ENCODE measurements around the gene COL16A1.
A peak's percentile ranks its signal among the peaks of the same experiment; 100 is the strongest.

The COL16A1 gene

GRCh38 chr1:31681415-31681814, 22.4 kb downstream of the COL16A1 start:
- DNase-seq = no peak

- DNase-seq = no peak
Observed at GRCh38 chr1:31679676-31680230, 24.1 kb downstream of the COL16A1 start.

GRCh38 chr1:31679091-31679490, 24.7 kb downstream of the COL16A1 start:
- no peak for DNase-seq

- no peak for DNase-seq
Observed at GRCh38 chr1:31678681-31679080, 25.1 kb downstream of the COL16A1 start.

GRCh38 chr1:31677949-31678348, 25.9 kb downstream of the COL16A1 start:
- no peak for DNase-seq

GRCh38 chr1:31677401-31677800, 26.4 kb downstream of the COL16A1 start:
- no peak for DNase-seq

- no peak for DNase-seq
Observed at GRCh38 chr1:31675756-31676155, 28.1 kb downstream of the COL16A1 start.

- DNase-seq = no peak
Observed at GRCh38 chr1:31675161-31675560, 28.7 kb downstream of the COL16A1 start.

GRCh38 chr1:31674626-31675025, 29.2 kb downstream of the COL16A1 start:
- DNase-seq = no peak

- DNase-seq = no peak
Observed at GRCh38 chr1:31673433-31673832, 30.4 kb downstream of the COL16A1 start.

- no peak for DNase-seq
Observed at GRCh38 chr1:31672986-31673385, 30.8 kb downstream of the COL16A1 start.

GRCh38 chr1:31671561-31672201, 32.1 kb downstream of the COL16A1 start:
- DNase-seq = no peak

GRCh38 chr1:31671147-31671546, 32.7 kb downstream of the COL16A1 start:
- DNase-seq = no peak

- DNase-seq = no peak
Observed at GRCh38 chr1:31670593-31670964, 33.2 kb downstream of the COL16A1 start.

GRCh38 chr1:31669786-31670592, 33.8 kb downstream of the COL16A1 start:
- DNase-seq = peak; percentile 25

GRCh38 chr1:31669433-31669785, 34.4 kb downstream of the COL16A1 start:
- no peak for DNase-seq

- DNase-seq = no peak
Observed at GRCh38 chr1:31668303-31668883, 35.4 kb downstream of the COL16A1 start.

- DNase-seq = no peak
Observed at GRCh38 chr1:31667065-31667785, 36.6 kb downstream of the COL16A1 start.

- DNase-seq = no peak
Observed at GRCh38 chr1:31666263-31666963, 37.4 kb downstream of the COL16A1 start.

GRCh38 chr1:31665234-31665878, 38.5 kb downstream of the COL16A1 start:
- no peak for DNase-seq

GRCh38 chr1:31664528-31664927, 39.3 kb downstream of the COL16A1 start:
- DNase-seq = no peak

Measured in CD4-positive, alpha-beta T cell treated with Interleukin-15 for 1 hour (primary cell).